ENCODE results near the gene CHD9. TPM values are rescaled to one million over a fixed set of nuclear protein-coding genes. Genes with fewer than 3 reads are reported as not detected.

CHD9 gene
- total RNA-seq, 1 donor from 2014 or later = 86.0 TPM

- Histone ChIP-seq H3K9ac (no peak overlapping the region), H3K9me3 (ENCODE audit: low read depth) (no peaks in the 10 kb centered on the region), H4K20me1 (ENCODE audit: low read depth) (peaks cover 44% of the 10 kb centered on the region), H3K27ac (no peak overlapping the region), H3K27me3 (no peaks in the 10 kb centered on the region), H3K4me1 (peaks cover 15% of the 10 kb centered on the region), H3K79me2 (ENCODE audit: low read depth) (peaks cover 96% of the 10 kb centered on the region), H3K36me3 (peaks cover 25% of the 10 kb centered on the region), H3K4me2 (peak overlapping the region; percentile 48), H3K4me3 (peak overlapping the region; percentile 2), H2AFZ (replicated peaks) (no peak overlapping the region), H3F3A (ENCODE audit: low read depth) (peaks cover 12% of the 10 kb centered on the region)
- Mint-ChIP-seq H3K9me3 (peaks cover 2% of the 10 kb centered on the region), H3K36me3 (peaks cover 35% of the 10 kb centered on the region), H3K4me1 (peaks cover 24% of the 10 kb centered on the region), H3K27me3 (ENCODE audit: insufficient read depth, low read depth) (no peaks in the 10 kb centered on the region), H3K4me3 (peak overlapping the region; percentile 3), H3K27ac (no peak overlapping the region)
- no peak for TF ChIP-seq EZH2phosphoT487 (IDR thresholded peaks at IDR 0.05)
- TF ChIP-seq EZH2 (IDR thresholded peaks at IDR 0.05) = no peak
- no peak for TF ChIP-seq CTCF (IDR thresholded peaks at IDR 0.05)
- DNase-seq (ENCODE audit: low spot score) = no peak
These were observed 158.1 kb downstream of the CHD9 start for GRCh38 chr16:53212893-53213223.

GRCh38 chr16:53213542-53213941, 158.8 kb downstream of the CHD9 start:
- peaks cover 100% of the 10 kb centered on the region for H3K79me2 ChIP-seq (ENCODE audit: low read depth)
- no peak overlapping the region for H3K27ac Mint-ChIP-seq
- H3K27me3 Mint-ChIP-seq (ENCODE audit: insufficient read depth, low read depth) = no peaks in the 10 kb centered on the region
- H3K4me3 ChIP-seq = peak overlapping the region; percentile 2
- peaks cover 35% of the 10 kb centered on the region for H3K36me3 Mint-ChIP-seq
- peaks cover 13% of the 10 kb centered on the region for H3K4me1 ChIP-seq
- no peak for DNase-seq (ENCODE audit: low spot score)
- H3K4me2 ChIP-seq = peak overlapping the region; percentile 48
- no peak overlapping the region for H3K27ac ChIP-seq
- peaks cover 2% of the 10 kb centered on the region for H3K9me3 Mint-ChIP-seq
- H3F3A ChIP-seq (ENCODE audit: low read depth) = peaks cover 5% of the 10 kb centered on the region
- peak overlapping the region; percentile 3 for H3K4me3 Mint-ChIP-seq
- peaks cover 25% of the 10 kb centered on the region for H3K36me3 ChIP-seq
- no peaks in the 10 kb centered on the region for H3K9me3 ChIP-seq (ENCODE audit: low read depth)
- no peaks in the 10 kb centered on the region for H3K27me3 ChIP-seq
- H3K9ac ChIP-seq = no peak overlapping the region
- no peak overlapping the region for H2AFZ ChIP-seq (replicated peaks)
- peaks cover 18% of the 10 kb centered on the region for H3K4me1 Mint-ChIP-seq
- peaks cover 47% of the 10 kb centered on the region for H4K20me1 ChIP-seq (ENCODE audit: low read depth)
- no peak for TF ChIP-seq CTCF (IDR thresholded peaks at IDR 0.05)
- TF ChIP-seq EZH2phosphoT487 (IDR thresholded peaks at IDR 0.05) = no peak
- no peak for TF ChIP-seq EZH2 (IDR thresholded peaks at IDR 0.05)

- Mint-ChIP-seq H3K27me3 (ENCODE audit: insufficient read depth, low read depth) (no peaks in the 10 kb centered on the region), H3K36me3 (peaks cover 26% of the 10 kb centered on the region), H3K4me3 (no peak overlapping the region), H3K9me3 (peaks cover 2% of the 10 kb centered on the region), H3K27ac (no peak overlapping the region), H3K4me1 (peaks cover 8% of the 10 kb centered on the region)
- Histone ChIP-seq H3K4me2 (no peak overlapping the region), H4K20me1 (ENCODE audit: low read depth) (peaks cover 79% of the 10 kb centered on the region), H3K4me1 (peaks cover under 1% of the 10 kb centered on the region), H3K27ac (no peak overlapping the region), H3K27me3 (no peaks in the 10 kb centered on the region), H2AFZ (replicated peaks) (no peak overlapping the region), H3F3A (ENCODE audit: low read depth) (peaks cover 4% of the 10 kb centered on the region), H3K4me3 (no peak overlapping the region), H3K9me3 (ENCODE audit: low read depth) (no peaks in the 10 kb centered on the region), H3K36me3 (peaks cover 14% of the 10 kb centered on the region), H3K9ac (no peak overlapping the region), H3K79me2 (ENCODE audit: low read depth) (peaks cover 100% of the 10 kb centered on the region)
- no peak for DNase-seq (ENCODE audit: low spot score)
- TF ChIP-seq CTCF (IDR thresholded peaks at IDR 0.05) (no peak), EZH2phosphoT487 (IDR thresholded peaks at IDR 0.05) (no peak)
These were observed 162.0 kb downstream of the CHD9 start for GRCh38 chr16:53216798-53217197.
